ENCODE measurements around the gene SLC10A4.
A peak's percentile ranks its signal among the peaks of the same experiment; 100 is the strongest.

SLC10A4 gene

DNA sequence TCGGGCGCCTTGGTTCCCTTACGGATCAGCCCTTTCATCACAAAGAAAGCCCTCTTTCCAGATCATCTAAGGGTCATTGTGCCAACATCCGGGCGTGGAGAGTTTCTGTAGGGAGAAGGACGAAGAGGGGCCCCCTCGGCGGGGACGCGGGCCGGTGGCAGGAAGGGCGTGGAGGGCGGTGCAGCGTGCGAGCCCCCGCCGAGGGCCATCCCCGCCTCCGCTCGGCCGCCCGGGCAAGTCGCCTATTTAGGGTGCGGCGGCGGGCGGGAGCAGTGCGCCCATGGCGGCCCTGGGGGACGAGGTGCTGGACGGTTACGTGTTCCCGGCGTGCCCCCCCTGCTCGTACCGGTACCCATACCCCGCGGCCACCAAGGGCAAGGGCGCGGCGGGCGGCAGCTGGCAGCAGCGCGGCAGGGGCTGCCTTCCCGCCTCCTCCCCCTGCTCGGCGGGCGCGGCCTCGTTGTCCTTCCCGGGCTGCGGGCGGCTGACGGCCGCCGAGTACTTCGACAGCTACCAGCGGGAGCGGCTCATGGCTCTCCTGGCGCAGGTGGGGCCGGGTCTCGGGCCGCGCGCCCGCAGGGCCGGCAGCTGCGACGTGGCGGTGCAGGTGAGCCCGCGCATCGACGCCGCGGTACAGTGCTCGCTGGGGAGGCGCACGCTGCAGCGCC is 7.0 kb downstream of the SLC10A4 start, which contains the start of gene ZAR1:
Gene ZAR1, plus strand, starts transcription at position 241 of the 668 bp plus-strand sequence. Its CDS starts 40 bp downstream, at position 281.
- DNase-seq = no peak

DNA sequence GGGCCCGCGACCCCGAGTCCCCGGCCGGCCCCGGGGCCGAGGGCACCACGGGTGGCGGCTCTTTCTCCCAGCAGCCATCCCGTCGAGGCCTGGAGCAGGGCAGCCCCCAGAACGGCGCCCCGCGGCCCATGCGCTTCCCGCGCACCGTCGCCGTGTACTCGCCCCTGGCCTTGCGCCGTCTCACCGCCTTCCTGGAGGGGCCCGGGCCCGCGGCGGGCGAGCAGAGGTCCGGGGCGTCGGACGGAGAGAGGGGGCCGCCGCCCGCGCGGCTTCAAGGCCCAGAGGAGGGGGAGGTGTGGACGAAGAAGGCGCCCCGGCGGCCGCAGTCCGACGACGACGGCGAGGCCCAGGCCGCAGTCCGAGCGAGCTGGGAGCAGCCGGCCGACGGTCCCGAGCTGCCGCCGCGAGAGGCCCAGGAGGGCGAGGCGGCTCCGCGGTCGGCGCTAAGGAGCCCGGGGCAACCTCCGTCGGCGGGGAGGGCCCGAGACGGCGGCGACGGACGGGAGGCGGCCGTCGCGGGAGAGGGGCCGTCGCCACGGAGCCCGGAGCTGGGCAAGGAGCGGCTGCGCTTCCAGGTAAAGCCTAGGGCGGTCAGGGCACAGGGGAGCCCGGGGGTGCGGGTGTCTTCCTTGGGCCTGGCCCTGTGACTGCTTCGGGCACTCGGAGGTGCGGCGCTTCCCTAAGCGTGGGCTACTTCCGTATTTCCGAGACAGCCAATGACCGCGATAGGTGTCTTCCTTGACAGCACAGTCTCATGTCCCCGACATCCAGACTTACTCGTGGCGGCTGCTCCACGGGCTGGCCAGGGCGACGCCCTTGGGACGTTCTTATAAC is 7.8 kb downstream of the SLC10A4 start:
- no peak for DNase-seq

DNA sequence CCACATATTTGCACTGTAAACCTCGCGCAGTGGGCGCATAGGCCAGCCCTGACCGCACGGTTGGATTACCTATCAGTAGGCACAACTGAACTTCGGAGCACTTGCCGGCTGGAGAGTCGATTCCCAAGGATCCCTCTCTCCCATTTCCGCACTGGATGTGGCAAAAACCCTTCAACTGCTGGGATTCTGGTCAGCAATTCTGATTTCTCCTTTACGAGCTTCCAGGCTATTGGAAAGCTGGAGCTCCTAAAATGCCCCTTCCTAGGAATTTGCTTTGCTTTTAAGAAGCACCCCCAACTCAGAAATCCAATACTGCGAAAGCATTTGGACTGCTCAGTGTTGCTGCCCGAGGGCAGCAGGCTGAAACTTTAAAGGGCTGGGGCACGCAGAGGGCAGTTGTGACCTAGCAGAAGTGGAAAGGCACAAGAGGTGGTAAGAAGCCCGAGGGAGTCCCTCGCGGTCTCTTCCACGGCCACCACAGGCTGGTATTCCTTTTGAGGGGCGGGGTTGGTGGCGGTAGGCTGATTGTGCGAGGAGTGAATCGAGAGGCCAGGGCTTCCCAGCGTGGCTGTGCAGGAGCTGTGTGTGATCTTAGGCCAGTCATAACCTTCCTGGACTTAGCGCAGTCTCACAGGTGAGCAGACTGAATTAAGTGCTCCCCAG is 8.5 kb downstream of the SLC10A4 start:
- DNase-seq = no peak

DNA sequence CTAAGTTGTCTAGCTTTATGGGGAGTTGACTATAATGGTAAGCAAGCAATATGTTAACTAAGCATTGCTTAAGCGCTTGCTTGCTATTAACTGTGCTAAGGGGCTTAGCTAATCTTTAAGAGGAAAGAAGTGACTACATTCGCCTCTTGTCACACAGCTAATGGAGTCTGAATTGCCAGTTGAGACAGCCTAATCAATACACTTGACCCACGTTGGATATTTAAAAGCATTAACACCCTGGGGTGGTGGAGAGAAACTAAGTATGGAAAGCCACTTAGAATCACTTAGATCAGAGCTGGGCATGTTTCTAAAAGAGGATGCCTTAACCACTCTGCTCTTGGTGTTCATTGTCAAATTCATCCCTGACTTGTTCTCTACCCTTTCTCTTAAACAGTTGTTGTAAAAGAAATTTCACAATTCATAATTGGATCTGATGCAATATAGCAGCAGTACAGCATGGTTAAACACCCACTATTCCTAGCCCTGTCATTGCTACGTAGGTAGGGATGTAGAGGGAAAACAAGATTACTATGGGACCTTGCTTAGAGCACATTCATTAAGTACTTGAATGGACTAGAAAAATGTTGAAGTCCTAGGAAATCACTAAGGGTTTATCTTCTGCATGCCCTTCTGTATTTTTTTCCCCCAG is 10.4 kb downstream of the SLC10A4 start:
- no peak for DNase-seq

DNA sequence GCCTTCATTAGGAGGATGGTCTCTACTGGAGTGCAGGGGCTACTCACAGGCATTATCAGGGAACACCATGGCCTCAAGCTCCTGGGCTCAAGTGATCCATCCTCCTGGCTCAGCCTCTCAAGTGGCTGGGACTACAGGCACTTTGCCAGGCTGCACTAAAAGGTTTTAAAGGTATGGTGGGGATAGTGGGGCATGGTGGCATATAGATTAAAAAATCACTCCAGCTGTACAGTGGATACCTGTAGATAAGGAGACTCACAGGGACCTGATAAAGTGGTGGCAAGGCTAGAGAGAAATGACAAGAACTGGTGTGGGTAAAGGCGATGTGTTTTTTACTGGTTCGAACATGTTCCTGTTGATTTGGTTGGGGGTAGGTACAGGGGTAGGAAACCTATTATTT is 12.8 kb downstream of the SLC10A4 start:
- DNase-seq = no peak

DNA sequence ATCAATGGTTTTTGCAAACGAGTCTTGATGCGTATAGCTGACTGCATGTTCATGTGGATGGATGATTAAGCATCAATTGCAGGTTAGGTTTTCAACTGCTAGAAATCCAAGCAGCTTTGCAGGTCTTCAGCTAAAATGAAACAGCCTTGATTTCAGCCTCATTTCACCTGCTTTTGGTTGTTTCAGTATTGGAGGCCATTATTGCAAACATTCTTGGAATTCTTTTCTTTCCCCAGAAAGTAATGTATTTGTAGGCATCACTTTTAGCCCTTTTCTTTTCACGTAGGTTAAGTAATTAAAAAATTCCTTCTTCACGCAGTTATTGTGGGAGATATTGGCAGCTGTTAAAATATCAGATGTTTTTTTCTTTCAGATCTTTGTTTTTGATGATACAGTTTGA is 15.8 kb downstream of the SLC10A4 start:
- no peak for DNase-seq

DNA sequence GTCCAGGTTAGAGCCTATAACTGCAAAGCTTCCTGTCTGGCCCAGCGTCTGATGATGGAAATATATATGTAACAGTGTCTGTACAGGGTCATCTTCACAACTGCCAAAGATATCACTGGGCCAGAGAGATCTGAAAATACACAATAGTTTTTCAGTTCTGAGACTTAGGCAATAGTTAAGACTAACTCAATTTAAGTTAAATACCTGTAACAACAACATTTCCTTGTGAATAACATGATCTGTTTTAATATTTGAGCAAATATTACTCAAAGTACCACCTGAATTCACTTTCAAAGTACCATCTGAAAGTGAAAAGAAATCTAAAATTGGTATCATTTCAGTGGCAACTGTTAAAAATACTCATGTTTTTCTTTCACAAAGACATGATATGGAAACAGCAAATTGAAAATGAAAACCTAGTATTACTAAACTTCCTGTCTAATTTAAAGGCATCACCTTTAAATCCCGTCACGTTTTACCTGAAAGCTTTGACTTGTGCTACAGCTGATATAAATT is 16.5 kb downstream of the SLC10A4 start:
- no peak for DNase-seq

DNA sequence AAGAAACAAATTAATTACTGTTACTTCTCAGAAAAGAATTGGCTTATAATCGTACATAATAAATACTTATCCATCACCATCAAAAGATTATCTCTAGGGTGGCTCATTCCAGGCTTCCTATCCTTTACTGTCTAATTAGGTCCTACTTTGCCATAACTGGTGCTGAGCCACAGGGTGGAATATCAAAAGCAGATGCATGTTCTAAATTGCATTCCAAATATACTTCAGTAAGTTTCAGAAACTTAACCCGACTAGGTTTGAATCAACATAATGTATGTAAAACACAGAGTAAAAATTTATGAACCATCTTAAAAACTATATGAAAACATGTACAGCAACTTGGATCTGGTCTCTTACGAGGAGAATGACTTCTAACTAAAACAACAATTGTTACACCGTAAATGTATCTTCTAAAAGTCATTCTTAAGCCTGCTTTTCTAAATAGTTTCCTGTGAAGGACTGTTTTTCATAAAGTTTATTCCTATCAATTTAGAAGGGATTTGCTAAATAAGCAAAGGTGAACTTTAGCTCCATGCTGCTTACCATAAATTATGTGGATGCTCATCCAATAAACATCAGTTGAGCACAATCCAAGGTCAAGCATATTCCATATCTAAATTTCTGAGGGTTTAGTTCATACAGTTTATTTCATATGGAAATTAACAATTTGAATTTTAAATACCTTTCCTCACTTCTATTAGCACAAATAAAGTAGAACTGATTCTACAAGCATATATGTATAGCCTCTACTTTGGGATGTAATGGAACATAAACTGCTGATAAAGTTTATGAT is 20.3 kb downstream of the SLC10A4 start:
- no peak for DNase-seq

DNA sequence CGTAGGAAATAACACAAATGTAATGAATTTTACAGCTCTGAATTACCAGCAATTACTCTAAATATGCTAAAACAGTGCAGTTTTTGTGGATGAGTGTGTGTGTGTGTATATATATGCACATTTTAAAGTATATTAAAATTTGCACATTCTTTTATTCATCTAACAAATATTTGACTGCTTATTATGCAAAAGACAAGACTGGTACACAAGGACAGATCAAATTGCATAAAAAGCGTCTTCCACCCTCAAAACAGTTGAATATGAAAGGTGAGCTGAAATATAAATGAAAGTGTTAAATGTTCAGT is 20.8 kb downstream of the SLC10A4 start:
- no peak for DNase-seq

DNA sequence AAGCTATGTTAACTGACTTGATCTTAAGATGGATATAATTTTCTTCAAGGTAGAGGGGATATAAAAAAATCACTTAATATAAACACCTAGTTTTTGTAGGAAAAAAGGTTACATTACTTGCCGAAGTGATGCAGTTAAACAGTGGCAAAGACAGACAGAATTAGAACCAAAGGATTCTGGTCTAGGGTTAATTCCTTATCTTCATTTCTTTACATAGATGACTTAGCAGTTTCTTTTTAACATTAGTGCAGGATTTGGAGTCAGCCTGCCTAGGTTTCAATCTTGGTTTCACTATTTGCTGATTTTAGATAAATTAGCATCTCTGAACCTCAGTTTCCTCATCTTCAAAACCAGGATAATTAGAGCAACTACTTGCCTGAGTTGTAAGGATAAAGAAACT is 21.2 kb downstream of the SLC10A4 start:
- DNase-seq = no peak

DNA sequence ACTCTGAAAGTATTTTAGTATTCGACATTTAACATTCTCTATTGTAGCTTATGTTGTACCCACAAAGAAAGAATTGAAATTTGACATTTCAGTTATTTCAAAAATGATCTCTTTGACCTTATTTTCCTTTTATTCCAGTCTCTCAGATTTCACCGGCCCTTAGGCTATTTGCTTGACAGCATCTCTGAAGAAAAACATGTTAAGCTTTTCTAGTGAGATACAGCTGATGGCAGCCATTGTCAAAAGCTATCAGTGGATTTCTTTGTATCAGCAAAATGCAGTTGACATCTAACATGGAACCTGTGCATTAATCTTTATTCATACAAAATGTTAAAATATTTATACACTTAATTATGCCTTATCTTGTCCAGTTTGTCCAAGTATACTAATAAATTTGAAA is 23.6 kb downstream of the SLC10A4 start:
- no peak for DNase-seq

DNA sequence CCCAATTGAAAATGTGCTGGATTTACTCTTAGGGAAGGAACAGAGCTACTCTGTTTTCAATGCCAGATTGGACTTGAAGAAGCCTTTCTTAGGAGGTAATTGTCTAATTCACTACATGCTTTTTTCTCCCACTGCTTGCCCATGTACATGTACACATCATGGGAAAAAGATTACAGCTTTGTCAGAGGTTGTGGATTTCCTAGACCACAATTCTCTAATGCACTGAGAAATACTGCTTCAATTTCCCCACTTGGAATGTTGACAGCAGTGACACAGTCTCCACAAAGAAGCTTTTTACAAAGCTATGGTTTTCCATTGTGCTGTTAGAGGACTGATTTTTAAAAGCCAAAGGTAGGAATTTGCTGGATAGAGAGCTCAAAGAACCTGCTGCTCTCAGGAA is 26.4 kb downstream of the SLC10A4 start:
- DNase-seq = peak in 1 of 14 donors; percentile 18

DNA sequence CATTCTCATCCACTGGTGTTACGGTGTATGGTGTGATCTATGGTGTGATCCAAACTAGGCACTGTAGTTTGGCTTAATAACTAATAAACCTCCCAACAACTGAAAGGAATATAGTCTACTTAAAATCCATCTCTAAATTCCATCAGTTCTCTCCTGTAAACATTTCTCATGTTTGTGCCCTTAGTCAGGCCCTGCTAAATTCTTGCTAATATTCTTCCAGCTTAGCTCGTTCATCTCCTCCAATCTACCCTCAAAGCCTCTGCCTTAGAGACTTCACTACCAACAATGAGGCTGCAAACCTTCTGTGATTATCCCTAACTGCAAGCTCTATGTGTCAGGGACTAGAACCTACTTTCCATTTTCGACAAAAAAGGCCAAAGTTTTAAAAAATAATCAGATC is 35.0 kb downstream of the SLC10A4 start:
- DNase-seq = no peak

DNA sequence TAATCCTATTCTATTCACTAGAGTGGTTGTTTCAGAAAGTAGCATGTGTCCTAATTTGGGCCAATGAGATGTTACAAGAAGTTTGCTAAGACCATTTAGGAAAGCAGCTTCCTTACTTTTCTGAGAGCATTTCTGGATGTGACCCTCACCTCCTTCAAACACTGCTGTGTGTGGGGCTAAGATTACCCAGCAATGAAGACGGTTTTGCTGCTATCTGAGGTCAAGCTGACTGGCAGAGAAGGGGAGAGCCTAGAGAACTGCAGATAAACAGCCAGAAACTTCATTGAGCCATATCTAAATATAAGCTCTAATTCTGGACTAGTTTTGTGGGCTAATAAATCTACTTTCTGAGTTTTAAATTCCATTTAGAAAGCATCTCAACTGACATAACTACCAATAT is 43.3 kb downstream of the SLC10A4 start:
- no peak for DNase-seq

DNA sequence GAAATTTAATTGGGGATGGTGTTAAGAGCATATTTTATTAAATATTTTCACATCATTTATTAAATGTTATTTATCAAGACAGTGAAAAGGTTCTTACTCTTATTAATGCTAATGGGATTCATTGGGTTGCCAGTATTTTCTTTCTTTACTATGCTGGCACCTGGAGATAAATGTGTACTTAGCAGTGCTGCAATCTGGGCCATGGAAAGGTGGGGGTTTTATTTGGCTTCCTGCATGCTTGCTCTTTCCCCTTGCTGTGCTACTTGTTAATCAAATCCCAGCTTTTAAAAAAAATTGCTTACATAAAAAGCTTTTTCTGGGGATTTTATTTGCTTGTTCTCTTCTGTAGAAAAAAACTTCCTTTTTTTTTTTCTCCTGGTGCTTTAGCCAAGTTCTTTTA is 55.2 kb downstream of the SLC10A4 start:
- DNase-seq = no peak
